Metanephros (tissue), 2 donors: ENCODE data around the gene KLHL14. TPM values are rescaled to one million over a fixed set of nuclear protein-coding genes. Genes with fewer than 3 reads are reported as not detected.

Experiments used
- small RNA-seq: library from RNA; depleted of rRNA; stranded (forward); fragments of <200 nt; gene quantifications from one replicate; pipeline ENCODE3, GENCODE V24; 2014; ENCODE audit warnings: low replicate concordance
- total RNA-seq: library from RNA; depleted of rRNA; stranded (reverse); fragments of >200 nt; gene quantifications from one replicate; pipeline ENCODE4 v1.2.3, GENCODE V29; 2014

The KLHL14 gene, protein sequence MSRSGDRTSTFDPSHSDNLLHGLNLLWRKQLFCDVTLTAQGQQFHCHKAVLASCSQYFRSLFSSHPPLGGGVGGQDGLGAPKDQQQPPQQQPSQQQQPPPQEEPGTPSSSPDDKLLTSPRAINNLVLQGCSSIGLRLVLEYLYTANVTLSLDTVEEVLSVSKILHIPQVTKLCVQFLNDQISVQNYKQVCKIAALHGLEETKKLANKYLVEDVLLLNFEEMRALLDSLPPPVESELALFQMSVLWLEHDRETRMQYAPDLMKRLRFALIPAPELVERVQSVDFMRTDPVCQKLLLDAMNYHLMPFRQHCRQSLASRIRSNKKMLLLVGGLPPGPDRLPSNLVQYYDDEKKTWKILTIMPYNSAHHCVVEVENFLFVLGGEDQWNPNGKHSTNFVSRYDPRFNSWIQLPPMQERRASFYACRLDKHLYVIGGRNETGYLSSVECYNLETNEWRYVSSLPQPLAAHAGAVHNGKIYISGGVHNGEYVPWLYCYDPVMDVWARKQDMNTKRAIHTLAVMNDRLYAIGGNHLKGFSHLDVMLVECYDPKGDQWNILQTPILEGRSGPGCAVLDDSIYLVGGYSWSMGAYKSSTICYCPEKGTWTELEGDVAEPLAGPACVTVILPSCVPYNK
- total RNA-seq: 22.1 TPM

DNA sequence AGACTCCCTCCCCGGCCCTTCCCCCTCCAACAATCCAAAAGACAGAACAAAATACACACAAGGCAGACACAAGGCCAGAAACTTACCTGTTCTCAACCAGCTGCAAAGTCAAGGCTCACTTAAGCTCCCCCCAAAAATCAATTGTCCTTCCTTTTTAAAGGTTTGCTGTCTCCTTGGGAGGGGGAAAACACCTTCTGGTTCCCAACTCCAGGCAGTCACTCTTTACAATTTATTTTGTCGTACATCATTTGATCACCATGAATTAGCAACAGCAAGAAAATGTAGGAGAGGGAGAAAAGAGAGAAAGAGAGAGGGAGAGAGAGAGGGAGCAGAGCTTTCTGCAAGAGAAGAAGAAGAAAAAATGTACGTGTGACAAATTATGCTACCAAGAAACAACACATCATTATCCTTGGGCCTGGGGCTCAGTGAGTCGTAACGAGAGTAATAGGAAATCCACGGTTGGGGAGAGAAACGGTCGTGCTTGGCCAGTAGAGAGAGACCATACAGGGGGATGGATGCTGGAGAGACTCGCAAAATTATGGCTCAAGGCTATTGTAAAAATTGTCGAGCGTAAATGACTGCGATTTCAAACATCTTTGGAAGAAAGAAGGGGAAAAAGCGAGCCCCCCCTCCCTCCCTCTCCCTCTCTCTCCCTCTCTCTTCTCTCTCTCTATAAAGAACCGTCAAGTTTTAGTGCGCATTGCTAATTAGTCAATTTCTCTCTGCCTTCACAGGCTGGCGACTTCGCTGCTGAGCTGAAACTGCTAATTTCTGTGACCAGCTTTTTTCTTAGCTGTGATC lies at the start of gene KLHL14:
TSS of gene KLHL14 (minus strand) at position 443 of the 801 bp plus-strand sequence. CDS start 2,432 bp downstream, outside the sequence.

Small RNA genes lying within 50 kb of the gene (small RNA-seq; reads per million reads assigned to genes)
- not detected for gene AC012123.2
